ENCODE results near the gene ADCY2.

ADCY2 gene

DNA sequence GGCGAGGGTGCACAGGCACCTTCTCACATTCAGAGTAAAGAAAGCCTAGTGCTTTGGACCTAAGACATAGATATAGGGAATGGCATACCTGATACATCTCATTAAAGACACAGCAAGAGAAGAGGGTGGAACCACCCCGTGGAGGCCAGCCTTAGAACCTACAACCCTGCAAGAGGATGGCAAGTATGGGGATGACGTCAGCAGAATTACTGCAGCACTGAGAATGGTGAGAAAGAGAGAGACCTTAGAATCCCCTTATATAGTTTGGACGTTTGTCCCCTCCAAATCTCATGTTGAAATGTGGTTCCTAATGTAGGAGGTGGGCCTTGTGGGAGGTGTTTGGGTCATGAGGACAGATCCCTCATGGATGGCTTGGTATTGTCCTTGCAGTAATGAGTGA lies 28.2 kb upstream of the ADCY2 start:
- no peak for DNase-seq (ENCODE audit: extremely low read depth, low read depth)
- no peak overlapping the region for H3K4me3 ChIP-seq (replicated peaks; ENCODE audit: low read depth, low read length)
- TF ChIP-seq, protein P1, sequence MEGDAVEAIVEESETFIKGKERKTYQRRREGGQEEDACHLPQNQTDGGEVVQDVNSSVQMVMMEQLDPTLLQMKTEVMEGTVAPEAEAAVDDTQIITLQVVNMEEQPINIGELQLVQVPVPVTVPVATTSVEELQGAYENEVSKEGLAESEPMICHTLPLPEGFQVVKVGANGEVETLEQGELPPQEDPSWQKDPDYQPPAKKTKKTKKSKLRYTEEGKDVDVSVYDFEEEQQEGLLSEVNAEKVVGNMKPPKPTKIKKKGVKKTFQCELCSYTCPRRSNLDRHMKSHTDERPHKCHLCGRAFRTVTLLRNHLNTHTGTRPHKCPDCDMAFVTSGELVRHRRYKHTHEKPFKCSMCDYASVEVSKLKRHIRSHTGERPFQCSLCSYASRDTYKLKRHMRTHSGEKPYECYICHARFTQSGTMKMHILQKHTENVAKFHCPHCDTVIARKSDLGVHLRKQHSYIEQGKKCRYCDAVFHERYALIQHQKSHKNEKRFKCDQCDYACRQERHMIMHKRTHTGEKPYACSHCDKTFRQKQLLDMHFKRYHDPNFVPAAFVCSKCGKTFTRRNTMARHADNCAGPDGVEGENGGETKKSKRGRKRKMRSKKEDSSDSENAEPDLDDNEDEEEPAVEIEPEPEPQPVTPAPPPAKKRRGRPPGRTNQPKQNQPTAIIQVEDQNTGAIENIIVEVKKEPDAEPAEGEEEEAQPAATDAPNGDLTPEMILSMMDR (IDR thresholded peaks at IDR 0.05; ENCODE audit: low read depth, low read length, missing control alignments): no peak

DNA sequence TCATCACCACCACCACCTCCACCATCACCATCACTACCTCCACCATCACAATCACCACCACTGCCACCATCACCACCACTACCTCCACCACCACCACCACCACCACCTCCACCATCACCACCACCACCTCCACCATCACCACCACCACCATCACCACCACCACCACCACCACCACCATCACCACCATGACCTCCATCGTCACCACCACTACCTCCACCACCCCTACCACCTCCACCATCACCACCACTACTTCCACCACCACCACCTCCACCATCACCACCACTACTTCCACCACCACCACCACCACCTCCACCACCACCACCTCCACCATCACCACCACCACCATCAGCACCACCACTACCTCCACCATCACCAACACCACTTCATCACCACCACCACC lies 23.5 kb upstream of the ADCY2 start:
- no peak for DNase-seq (ENCODE audit: extremely low read depth, low read depth)
- no peak overlapping the region for H3K4me3 ChIP-seq (replicated peaks; ENCODE audit: low read depth, low read length)
- TF ChIP-seq, protein P1 (IDR thresholded peaks at IDR 0.05; ENCODE audit: low read depth, low read length, missing control alignments): no peak

DNA sequence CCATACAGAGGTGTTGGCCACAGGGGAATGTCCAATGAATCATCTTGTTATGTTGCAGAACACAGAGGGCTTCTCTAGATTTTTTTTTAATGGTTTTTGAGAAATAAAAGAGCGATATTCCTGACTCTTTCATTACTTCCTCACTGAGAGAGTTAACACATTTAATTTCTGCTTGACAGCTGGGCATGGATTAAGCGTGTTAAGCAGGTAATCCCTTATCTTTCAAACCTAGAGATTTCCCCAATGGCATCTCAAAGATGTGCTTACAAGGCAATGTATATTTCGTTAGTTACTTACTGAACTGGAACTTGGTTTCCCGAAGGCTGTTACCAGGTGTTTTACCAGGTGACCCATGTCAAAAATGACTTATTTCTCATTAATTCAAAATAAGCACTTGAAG lies 21.8 kb upstream of the ADCY2 start:
- DNase-seq (ENCODE audit: extremely low read depth, low read depth): no peak
- H3K4me3 ChIP-seq (replicated peaks; ENCODE audit: low read depth, low read length): no peak overlapping the region
- TF ChIP-seq, protein P1 (IDR thresholded peaks at IDR 0.05; ENCODE audit: low read depth, low read length, missing control alignments): no peak

DNA sequence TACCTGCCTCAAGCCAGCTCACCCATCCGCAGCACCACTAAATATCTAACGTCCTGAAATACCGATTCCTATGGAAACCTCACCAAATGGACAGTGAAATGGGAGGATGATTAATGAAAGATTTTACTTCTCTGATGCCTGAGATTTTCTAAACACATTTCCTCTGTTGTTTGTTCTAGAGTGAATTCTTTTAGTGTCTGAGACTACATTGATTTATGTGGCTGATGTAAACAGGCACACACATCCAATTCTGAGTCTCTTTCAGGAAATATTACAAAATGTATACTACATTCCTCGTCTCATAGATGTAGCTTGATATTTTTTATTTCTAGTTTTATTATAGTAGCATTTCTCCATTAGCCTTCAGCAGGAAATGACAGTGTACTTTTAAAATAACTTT lies 20.5 kb upstream of the ADCY2 start:
- no peak overlapping the region for H3K4me3 ChIP-seq (replicated peaks; ENCODE audit: low read depth, low read length)
- TF ChIP-seq, protein P1 (IDR thresholded peaks at IDR 0.05; ENCODE audit: low read depth, low read length, missing control alignments): no peak
- DNase-seq (ENCODE audit: extremely low read depth, low read depth): no peak

DNA sequence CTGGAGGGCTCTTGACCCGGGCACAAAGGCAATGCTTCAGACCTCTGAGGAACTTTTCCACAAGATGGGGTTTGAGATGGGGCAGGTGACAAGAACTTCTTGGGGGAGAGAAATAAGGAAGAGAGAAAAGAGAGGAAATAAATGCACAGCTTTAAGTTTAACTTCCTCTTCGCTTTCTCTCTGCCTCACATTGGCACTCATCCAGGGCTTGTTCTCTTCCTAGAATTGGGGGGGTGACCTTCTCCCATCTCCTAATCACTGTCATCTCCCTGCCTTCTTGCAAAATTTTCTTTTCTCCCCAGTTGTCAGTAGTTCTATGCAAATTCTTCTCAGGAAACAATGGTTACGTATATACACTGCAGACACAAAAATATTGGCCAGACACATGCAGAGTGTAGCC lies 19.1 kb upstream of the ADCY2 start:
- DNase-seq (ENCODE audit: extremely low read depth, low read depth): no peak
- no peak overlapping the region for H3K4me3 ChIP-seq (replicated peaks; ENCODE audit: low read depth, low read length)
- TF ChIP-seq, protein P1 (IDR thresholded peaks at IDR 0.05; ENCODE audit: low read depth, low read length, missing control alignments): no peak

DNA sequence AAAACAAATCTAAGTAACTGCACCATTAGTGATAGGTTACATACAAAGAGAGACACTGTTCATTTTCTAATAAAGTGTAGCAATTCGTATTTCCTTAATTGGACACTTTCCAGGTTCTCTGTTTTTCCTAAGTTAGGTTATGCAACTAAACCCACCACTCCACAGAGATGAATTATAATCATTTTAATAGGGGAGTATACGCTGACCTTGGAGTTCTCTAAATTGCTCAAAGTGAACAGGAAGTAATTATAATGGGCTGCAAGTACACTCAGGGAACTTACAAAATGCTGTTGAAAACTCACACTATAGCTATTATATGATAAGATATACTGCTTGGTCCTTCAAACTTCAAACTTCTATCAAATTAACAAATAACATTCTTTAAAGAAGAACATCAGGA lies 18.2 kb upstream of the ADCY2 start:
- TF ChIP-seq, protein P1 (IDR thresholded peaks at IDR 0.05; ENCODE audit: low read depth, low read length, missing control alignments): no peak
- no peak for DNase-seq (ENCODE audit: extremely low read depth, low read depth)
- no peak overlapping the region for H3K4me3 ChIP-seq (replicated peaks; ENCODE audit: low read depth, low read length)

DNA sequence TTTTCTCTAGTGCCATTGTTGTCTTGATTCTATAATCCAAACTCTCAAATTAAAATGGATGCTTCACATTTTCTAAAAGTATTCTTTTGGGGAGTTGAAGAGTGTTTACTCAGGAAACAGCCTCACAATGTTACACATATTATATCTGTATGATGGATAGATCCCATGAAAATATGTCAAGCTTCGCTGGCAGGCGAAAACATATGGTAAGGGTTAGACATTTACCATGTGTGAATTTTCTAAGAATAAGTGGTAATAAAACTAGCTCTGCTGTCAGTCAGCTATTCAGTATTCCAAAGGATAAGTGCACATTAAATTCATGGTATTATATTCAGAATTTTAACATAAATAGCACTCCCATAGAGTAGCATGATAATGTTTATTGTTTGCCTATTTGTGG lies 13.3 kb upstream of the ADCY2 start:
- TF ChIP-seq, protein P1 (IDR thresholded peaks at IDR 0.05; ENCODE audit: low read depth, low read length, missing control alignments): no peak
- no peak overlapping the region for H3K4me3 ChIP-seq (replicated peaks; ENCODE audit: low read depth, low read length)
- no peak for DNase-seq (ENCODE audit: extremely low read depth, low read depth)
